ENCODE data around the gene FAM53B. TPM values are rescaled to one million over a fixed set of nuclear protein-coding genes. Genes with fewer than 3 reads are reported as not detected.

The FAM53B gene
- polyA plus RNA-seq, 1 of the 3 experiments (the other 2 are of a cell fraction), result 5.6 TPM

- no peak for DNase-seq
- Histone ChIP-seq H2AFZ (ENCODE audit: low read depth) (no peak overlapping the region), H3K79me2 (ENCODE audit: insufficient read depth) (no peaks in the 10 kb centered on the region; the same call in none of the 2 replicates), H3F3A (replicated peaks; ENCODE audit: insufficient read depth) (no peaks in the 10 kb centered on the region), H3K9ac (no peak overlapping the region), H3K4me1 (ENCODE audit: control insufficient read depth in 1 of 2, insufficient read depth in 2 of 2, low read depth in 1 of 2, low read length in 1 of 2) (peaks cover 0 to 52% of the 10 kb centered on the region in 2 experiments; a peak in 3 of 4 replicates), H3K4me2 (no peak overlapping the region), H3K36me3 (replicated peaks in 1 of 2; ENCODE audit: control insufficient read depth in 1 of 2, insufficient read depth in 2 of 2, low read length in 1 of 2) (peaks cover 0 to 9% of the 10 kb centered on the region in 2 experiments), H4K20me1 (ENCODE audit: insufficient read depth) (peaks cover 3% of the 10 kb centered on the region; the same call in 1 of the 2 replicates), H3K9me2 (no peaks in the 10 kb centered on the region), H3K27ac (ENCODE audit: low read depth in 2 of 2, low read length in 1 of 2) (peak overlapping the region in 1 of 2 experiments; percentile 90; a peak in 2 of 4 replicates), H3K27me3 (ENCODE audit: insufficient read depth) (no peaks in the 10 kb centered on the region), H3K4me3 (ENCODE audit: low read depth in 2 of 2, low read length in 1 of 2) (no peak overlapping the region), H3K9me3 (no peaks in the 10 kb centered on the region)
- CTCF ChIA-PET, result interaction anchor here (1.1 to 2.1 kb wide), 3 partner anchors 32 to 61 kb away, joined by 4 to 11 read pairs (median 8); no protein-coding TSS in a partner anchor
- TF ChIP-seq, protein P1, sequence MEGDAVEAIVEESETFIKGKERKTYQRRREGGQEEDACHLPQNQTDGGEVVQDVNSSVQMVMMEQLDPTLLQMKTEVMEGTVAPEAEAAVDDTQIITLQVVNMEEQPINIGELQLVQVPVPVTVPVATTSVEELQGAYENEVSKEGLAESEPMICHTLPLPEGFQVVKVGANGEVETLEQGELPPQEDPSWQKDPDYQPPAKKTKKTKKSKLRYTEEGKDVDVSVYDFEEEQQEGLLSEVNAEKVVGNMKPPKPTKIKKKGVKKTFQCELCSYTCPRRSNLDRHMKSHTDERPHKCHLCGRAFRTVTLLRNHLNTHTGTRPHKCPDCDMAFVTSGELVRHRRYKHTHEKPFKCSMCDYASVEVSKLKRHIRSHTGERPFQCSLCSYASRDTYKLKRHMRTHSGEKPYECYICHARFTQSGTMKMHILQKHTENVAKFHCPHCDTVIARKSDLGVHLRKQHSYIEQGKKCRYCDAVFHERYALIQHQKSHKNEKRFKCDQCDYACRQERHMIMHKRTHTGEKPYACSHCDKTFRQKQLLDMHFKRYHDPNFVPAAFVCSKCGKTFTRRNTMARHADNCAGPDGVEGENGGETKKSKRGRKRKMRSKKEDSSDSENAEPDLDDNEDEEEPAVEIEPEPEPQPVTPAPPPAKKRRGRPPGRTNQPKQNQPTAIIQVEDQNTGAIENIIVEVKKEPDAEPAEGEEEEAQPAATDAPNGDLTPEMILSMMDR (IDR thresholded peaks at IDR 0.05), result no peak
- TF ChIP-seq RCOR1 (IDR thresholded peaks at IDR 0.05; ENCODE audit: low read length) (no peak), NFIC (IDR thresholded peaks at IDR 0.05; ENCODE audit: borderline replicate concordance) (no peak), MXI1 (IDR thresholded peaks at IDR 0.05; ENCODE audit: low read depth, low read length) (no peak), EP300 (IDR thresholded peaks at IDR 0.05; ENCODE audit: borderline replicate concordance in 1 of 2, low read depth in 1 of 2, low read length in 1 of 2) (no peak), POLR2AphosphoS5 (IDR thresholded peaks at IDR 0.05; ENCODE audit: low read depth, low read length) (no peak), FOXJ3 (CRISPR knock-in tag; IDR thresholded peaks at IDR 0.05) (no peak), EZH2phosphoT487 (IDR thresholded peaks at IDR 0.05; ENCODE audit: borderline replicate concordance, low read depth) (no peak), FOSL2 (IDR thresholded peaks at IDR 0.05; ENCODE audit: borderline replicate concordance, low read depth) (no peak), GATA2 (CRISPR knock-in tag; IDR thresholded peaks at IDR 0.05) (no peak), PBX3 (IDR thresholded peaks at IDR 0.05) (no peak), JUND (IDR thresholded peaks at IDR 0.05) (no peak), TCF12 (IDR thresholded peaks at IDR 0.05) (no peak), USF2 (IDR thresholded peaks at IDR 0.05; ENCODE audit: borderline replicate concordance, low read depth, low read length) (no peak), YY1 (IDR thresholded peaks at IDR 0.05; ENCODE audit: low read depth) (no peak)
- TF ChIP-seq, protein P2, sequence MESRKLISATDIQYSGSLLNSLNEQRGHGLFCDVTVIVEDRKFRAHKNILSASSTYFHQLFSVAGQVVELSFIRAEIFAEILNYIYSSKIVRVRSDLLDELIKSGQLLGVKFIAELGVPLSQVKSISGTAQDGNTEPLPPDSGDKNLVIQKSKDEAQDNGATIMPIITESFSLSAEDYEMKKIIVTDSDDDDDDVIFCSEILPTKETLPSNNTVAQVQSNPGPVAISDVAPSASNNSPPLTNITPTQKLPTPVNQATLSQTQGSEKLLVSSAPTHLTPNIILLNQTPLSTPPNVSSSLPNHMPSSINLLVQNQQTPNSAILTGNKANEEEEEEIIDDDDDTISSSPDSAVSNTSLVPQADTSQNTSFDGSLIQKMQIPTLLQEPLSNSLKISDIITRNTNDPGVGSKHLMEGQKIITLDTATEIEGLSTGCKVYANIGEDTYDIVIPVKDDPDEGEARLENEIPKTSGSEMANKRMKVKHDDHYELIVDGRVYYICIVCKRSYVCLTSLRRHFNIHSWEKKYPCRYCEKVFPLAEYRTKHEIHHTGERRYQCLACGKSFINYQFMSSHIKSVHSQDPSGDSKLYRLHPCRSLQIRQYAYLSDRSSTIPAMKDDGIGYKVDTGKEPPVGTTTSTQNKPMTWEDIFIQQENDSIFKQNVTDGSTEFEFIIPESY (IDR thresholded peaks at IDR 0.05; ENCODE audit: borderline replicate concordance, low read depth), result no peak
- WGBS (ENCODE audit: low lambda C conversion rate), result 94% methylated on average over 10 of the region's 10 CpGs
- POLR2A ChIA-PET, result no interaction called here
These were observed 34.3 kb downstream of the FAM53B start for GRCh38 chr10:124709861-124710260.
